Skin epidermis (tissue), 12 donors: ENCODE data around the gene ISYNA1.
"Not testable (repeated sequence)": the region's sequence is repeated elsewhere in the genome, so short reads cannot be mapped to it uniquely, and the experiment has no call there.

Experiments used
- H3K27ac ChIP-seq, 21 experiments: fragments of 200-600 bp; sonication (generic) in 11 of 21; one replicate each; pipeline ENCODE4 v1.5.0; 2020; ENCODE audit warnings: mild to moderate bottlenecking in 3 of 21, inconsistent platforms in 2 of 21, moderate library complexity in 2 of 21
- H3K4me3 ChIP-seq, 7 experiments: fragments of 200-600 bp; sonication (generic) in 2 of 7; one replicate each; pipeline ENCODE4 v1.5.0; 2020; ENCODE audit warnings: inconsistent platforms in 2 of 7, mild to moderate bottlenecking in 2 of 7, moderate library complexity in 1 of 7

ISYNA1 gene

GRCh38 chr19:18412610-18413239 lies 25.2 kb downstream of the ISYNA1 start:
- H3K27ac ChIP-seq = no peak overlapping the region

GRCh38 chr19:18408053-18408476 lies 29.9 kb downstream of the ISYNA1 start:
- Histone ChIP-seq H3K4me3 (no peak overlapping the region), H3K27ac (no peak overlapping the region)

More at GRCh38 chr19:18412610-18413239, 25.2 kb downstream of the ISYNA1 start:
- H3K4me3 ChIP-seq = no peak overlapping the region

- no peak overlapping the region for H3K4me3 ChIP-seq
- no peak overlapping the region for H3K27ac ChIP-seq
Measured at GRCh38 chr19:18406749-18407148, 31.2 kb downstream of the ISYNA1 start.

GRCh38 chr19:18405754-18406153 lies 32.2 kb downstream of the ISYNA1 start:
- H3K27ac ChIP-seq, H3K4me3 ChIP-seq: not testable (repeated sequence)

- H3K27ac ChIP-seq = peak overlapping the region in 10 of 21 experiments; percentile 0 to 68 (median 50)
- H3K4me3 ChIP-seq = not testable (repeated sequence)
Measured at GRCh38 chr19:18402455-18403248, 35.3 kb downstream of the ISYNA1 start.

- peak overlapping the region in 10 of 21 experiments; percentile 13 to 68 (median 50) for H3K27ac ChIP-seq
- H3K4me3 ChIP-seq = no peak overlapping the region
Measured at GRCh38 chr19:18401580-18402112, 36.3 kb downstream of the ISYNA1 start.

GRCh38 chr19:18399008-18399407 lies 38.9 kb downstream of the ISYNA1 start:
- H3K27ac ChIP-seq = peak overlapping the region in 2 of 21 experiments; percentile 21 to 22
- H3K4me3 ChIP-seq = no peak overlapping the region

- peak within 1 kb of the TSS in 5 of 7 experiments; percentile 20 to 31 (median 25) for H3K4me3 ChIP-seq
- peak within 1 kb of the TSS in 9 of 21 experiments; percentile 18 to 72 (median 52) for H3K27ac ChIP-seq
Measured at GRCh38 chr19:18397242-18398202, 40.4 kb downstream of the ISYNA1 start, which contains the start of gene LRRC25. Gene LRRC25 (minus strand): TSS chr19:18397622. CDS start chr19:18396963, 659 bp downstream.

- peak overlapping the region in 7 of 21 experiments; percentile 18 to 72 (median 54) for H3K27ac ChIP-seq
- H3K4me3 ChIP-seq = peak overlapping the region in 5 of 7 experiments; percentile 20 to 31 (median 25)
Measured at GRCh38 chr19:18396471-18397241, 41.3 kb downstream of the ISYNA1 start.

GRCh38 chr19:18393836-18394235 lies 44.1 kb downstream of the ISYNA1 start:
- Histone ChIP-seq H3K4me3 (peak overlapping the region in 2 of 7 experiments; percentile 1 to 4), H3K27ac (peak overlapping the region in 4 of 21 experiments; percentile 32 to 58 (median 52))

GRCh38 chr19:18392926-18393325 lies 45.0 kb downstream of the ISYNA1 start:
- Histone ChIP-seq H3K27ac (peak overlapping the region in 5 of 21 experiments; percentile 10 to 58 (median 49)), H3K4me3 (peak overlapping the region in 1 of 7 experiments; percentile 5)

- H3K4me3 ChIP-seq = peak overlapping the region in 1 of 7 experiments; percentile 5
Measured at GRCh38 chr19:18392417-18392816, 45.5 kb downstream of the ISYNA1 start.

GRCh38 chr19:18391509-18392075 lies 46.3 kb downstream of the ISYNA1 start:
- no peak overlapping the region for H3K27ac ChIP-seq

More at GRCh38 chr19:18392417-18392816, 45.5 kb downstream of the ISYNA1 start:
- H3K27ac ChIP-seq = peak overlapping the region in 3 of 21 experiments; percentile 10 to 49 (median 10)

GRCh38 chr19:18390065-18390907 lies 47.6 kb downstream of the ISYNA1 start:
- no peak overlapping the region for H3K27ac ChIP-seq
- H3K4me3 ChIP-seq = no peak overlapping the region

More at GRCh38 chr19:18391509-18392075, 46.3 kb downstream of the ISYNA1 start:
- H3K4me3 ChIP-seq = no peak overlapping the region

GRCh38 chr19:18389726-18390064 lies 48.2 kb downstream of the ISYNA1 start:
- no peak overlapping the region for H3K27ac ChIP-seq
- H3K4me3 ChIP-seq = no peak overlapping the region

GRCh38 chr19:18388960-18389725 lies 48.8 kb downstream of the ISYNA1 start:
- peak overlapping the region in 1 of 21 experiments; percentile 29 for H3K27ac ChIP-seq

More at GRCh38 chr19:18388960-18389725, 48.8 kb downstream of the ISYNA1 start:
- peak overlapping the region in 1 of 7 experiments; percentile 23 for H3K4me3 ChIP-seq
